K562 (cell line): Measurements from ENCODE around the gene STARD8.

ENCODE experiments used
- IRF9 ChIP-seq: fragments of 450-650 bp; IDR thresholded peaks from 2 replicates; pipeline ENCODE4 v1.6.1; 2016; ENCODE audit warnings: missing biosample characterization, missing genetic modification characterization
- MAZ ChIP-seq, 2 experiments: fragments of 450-650 bp in 1 of 2; sonication (generic) in 1 of 2; formaldehyde crosslinking; IDR thresholded peaks in 1 of 2; conservative IDR thresholded peaks in 1 of 2; 2 replicates each; pipeline versions ENCODE4 v1.4.0 to v1.5.0; 2020; ENCODE audit warnings: mild to moderate bottlenecking in 1 of 2, missing genetic modification reagents in 1 of 2
- PML ChIP-seq: IDR thresholded peaks from 2 replicates; pipeline ENCODE4 v1.6.1; 2012; ENCODE audit warnings: low read length, inconsistent platforms
- REST ChIP-seq, 2 experiments: fragments of 450-650 bp; formaldehyde crosslinking in 1 of 2; IDR thresholded peaks; 2 replicates each; pipeline versions ENCODE4 v1.4.0 to v1.6.1; 2014 to 2020; ENCODE audit warnings: mild to moderate bottlenecking in 2 of 2, borderline replicate concordance in 1 of 2, low read depth in 1 of 2
- TF ChIP-seq, protein P1 (sequence below): sonication (generic); formaldehyde crosslinking; IDR thresholded peaks from 2 replicates; pipeline ENCODE4 v1.8.1; 2023; ENCODE audit warnings: mild to moderate bottlenecking, missing genetic modification reagents

DNA sequence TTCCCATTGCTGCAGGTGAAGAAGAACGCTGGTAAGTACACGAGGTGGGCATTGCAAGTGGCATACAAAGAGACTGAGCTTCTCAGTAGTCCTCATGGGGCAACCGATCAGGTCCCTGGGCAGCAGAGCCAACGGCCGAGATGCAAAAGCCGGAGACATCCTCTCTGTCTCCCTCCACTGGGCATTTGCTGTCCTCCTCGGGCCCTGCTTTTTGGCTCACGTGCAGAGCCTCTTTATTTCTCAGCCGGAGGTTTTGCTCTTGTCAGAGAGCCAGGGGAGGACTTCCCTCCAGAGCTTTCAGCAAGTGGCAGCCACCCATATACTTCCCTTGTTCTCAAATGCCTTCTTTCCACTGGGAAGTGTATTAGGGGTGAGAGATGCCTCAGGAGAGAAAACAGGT, 18.0 kb downstream of the STARD8 start:
- no peak for TF ChIP-seq MAZ (CRISPR knock-in tag; conservative IDR thresholded peaks at IDR 0.05 in 1 of 2, IDR thresholded peaks at IDR 0.05 in 1 of 2)
- no peak for TF ChIP-seq REST (IDR thresholded peaks at IDR 0.05; ENCODE audit: borderline replicate concordance)
- no peak for TF ChIP-seq REST (CRISPR knock-in tag; IDR thresholded peaks at IDR 0.05; ENCODE audit: low read depth)
- TF ChIP-seq PML: no peak
- no peak for TF ChIP-seq IRF9 (tag)
- TF ChIP-seq, protein P1, sequence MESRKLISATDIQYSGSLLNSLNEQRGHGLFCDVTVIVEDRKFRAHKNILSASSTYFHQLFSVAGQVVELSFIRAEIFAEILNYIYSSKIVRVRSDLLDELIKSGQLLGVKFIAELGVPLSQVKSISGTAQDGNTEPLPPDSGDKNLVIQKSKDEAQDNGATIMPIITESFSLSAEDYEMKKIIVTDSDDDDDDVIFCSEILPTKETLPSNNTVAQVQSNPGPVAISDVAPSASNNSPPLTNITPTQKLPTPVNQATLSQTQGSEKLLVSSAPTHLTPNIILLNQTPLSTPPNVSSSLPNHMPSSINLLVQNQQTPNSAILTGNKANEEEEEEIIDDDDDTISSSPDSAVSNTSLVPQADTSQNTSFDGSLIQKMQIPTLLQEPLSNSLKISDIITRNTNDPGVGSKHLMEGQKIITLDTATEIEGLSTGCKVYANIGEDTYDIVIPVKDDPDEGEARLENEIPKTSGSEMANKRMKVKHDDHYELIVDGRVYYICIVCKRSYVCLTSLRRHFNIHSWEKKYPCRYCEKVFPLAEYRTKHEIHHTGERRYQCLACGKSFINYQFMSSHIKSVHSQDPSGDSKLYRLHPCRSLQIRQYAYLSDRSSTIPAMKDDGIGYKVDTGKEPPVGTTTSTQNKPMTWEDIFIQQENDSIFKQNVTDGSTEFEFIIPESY (CRISPR knock-in tag): no peak
